ENCODE measurements around the gene PER2. TPM values are rescaled to one million over a fixed set of nuclear protein-coding genes. Genes with fewer than 3 reads are reported as not detected.

The PER2 gene
- total and polyA plus RNA-seq, 12 donors, result 1.3 to 11.4 (median 4.8) TPM

DNA sequence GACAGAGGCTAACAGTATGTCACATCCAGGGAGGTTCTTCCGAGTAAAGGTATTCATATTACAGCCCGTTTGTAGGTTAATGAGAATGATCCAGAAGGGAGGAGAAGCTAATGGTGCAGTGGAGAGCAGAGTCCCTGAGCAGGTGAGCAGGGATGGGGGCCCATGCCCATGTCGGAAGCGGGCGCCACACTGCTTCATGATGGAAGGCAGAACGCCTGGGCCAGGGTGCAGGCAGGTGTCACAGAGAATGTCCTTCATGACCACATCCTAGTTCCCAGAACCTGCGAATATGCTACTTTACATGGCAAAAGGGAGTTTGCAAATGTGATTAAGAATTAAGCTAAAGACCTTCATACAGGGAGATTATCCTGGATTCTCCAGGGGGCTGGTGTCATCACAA is 52.6 kb downstream of the PER2 start:
- H3K9me3 ChIP-seq (replicated peaks in 1 of 3), result no peaks in the 10 kb centered on the region
- no peak overlapping the region for H3K4me3 ChIP-seq
- intact Hi-C loops (cut with DNase I), result no loop called here
- no peak overlapping the region for H3K27ac ChIP-seq
- DNase-seq, result no peak
- TF ChIP-seq CTCF (IDR thresholded peaks at IDR 0.05), result no peak
- no peak for TF ChIP-seq POLR2A (IDR thresholded peaks at IDR 0.05)
- H3K36me3 ChIP-seq (replicated peaks in 1 of 2), result no peaks in the 10 kb centered on the region
- peaks cover 6% of the 10 kb centered on the region in 2 donors for H3K4me1 ChIP-seq (replicated peaks in 1 of 2)
- H3K27me3 ChIP-seq, result no peaks in the 10 kb centered on the region
- 87 to 95% (median 87%) methylated on average over 6 to 7 of the region's 7 CpGs for WGBS, 4 donors

GRCh38 chr2:238235331-238235732 is 53.1 kb downstream of the PER2 start:
- 35 to 47% (median 43%) methylated on average over 11 of the region's 11 CpGs for WGBS, 4 donors
- TF ChIP-seq CTCF (IDR thresholded peaks at IDR 0.05), result no peak
- TF ChIP-seq POLR2A (IDR thresholded peaks at IDR 0.05), result no peak
- intact Hi-C loops (cut with DNase I), result no loop called here
- no peak overlapping the region for H3K27ac ChIP-seq
- peaks cover 3 to 6% of the 10 kb centered on the region in 2 donors for H3K4me1 ChIP-seq (replicated peaks in 1 of 2)
- H3K4me3 ChIP-seq, result no peak overlapping the region
- H3K9me3 ChIP-seq (replicated peaks in 1 of 3), result no peaks in the 10 kb centered on the region
- no peaks in the 10 kb centered on the region for H3K27me3 ChIP-seq
- DNase-seq, result peak in 5 of 7 donors; percentile 45 to 76 (median 59)
- H3K36me3 ChIP-seq (replicated peaks in 1 of 2), result no peaks in the 10 kb centered on the region

DNA sequence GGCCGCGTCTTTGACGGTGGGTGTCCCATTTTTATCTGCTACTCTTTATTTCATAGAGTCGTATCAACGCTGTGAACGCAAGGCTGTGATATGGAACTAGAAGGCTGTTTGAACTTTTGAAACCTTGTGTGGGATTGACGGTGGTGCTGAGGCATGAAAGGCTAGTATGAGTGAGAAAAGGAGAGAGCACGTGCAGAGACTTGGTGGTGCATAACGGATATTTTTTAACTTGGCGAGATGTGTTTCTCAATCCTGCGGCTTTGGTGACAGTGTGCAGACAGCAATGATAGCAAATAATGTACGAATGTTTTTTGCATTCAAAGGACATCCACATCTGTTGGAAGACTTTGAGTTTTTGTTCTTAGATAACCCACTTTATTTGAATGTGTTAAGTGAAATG is 54.8 kb downstream of the PER2 start:
- no peak for TF ChIP-seq POLR2A (IDR thresholded peaks at IDR 0.05)
- no peak for TF ChIP-seq CTCF (IDR thresholded peaks at IDR 0.05)
- intact Hi-C loops (cut with DNase I), result no loop called here
- Histone ChIP-seq H3K9me3 (replicated peaks in 1 of 3) (no peaks in the 10 kb centered on the region), H3K36me3 (replicated peaks in 1 of 2) (no peaks in the 10 kb centered on the region), H3K4me1 (replicated peaks in 1 of 2) (peaks cover 0 to 6% of the 10 kb centered on the region in 2 donors), H3K27me3 (no peaks in the 10 kb centered on the region), H3K27ac (no peak overlapping the region), H3K4me3 (no peak overlapping the region)
- 77 to 91% (median 82%) methylated on average over 12 of the region's 12 CpGs for WGBS, 4 donors
- DNase-seq, result no peak

DNA sequence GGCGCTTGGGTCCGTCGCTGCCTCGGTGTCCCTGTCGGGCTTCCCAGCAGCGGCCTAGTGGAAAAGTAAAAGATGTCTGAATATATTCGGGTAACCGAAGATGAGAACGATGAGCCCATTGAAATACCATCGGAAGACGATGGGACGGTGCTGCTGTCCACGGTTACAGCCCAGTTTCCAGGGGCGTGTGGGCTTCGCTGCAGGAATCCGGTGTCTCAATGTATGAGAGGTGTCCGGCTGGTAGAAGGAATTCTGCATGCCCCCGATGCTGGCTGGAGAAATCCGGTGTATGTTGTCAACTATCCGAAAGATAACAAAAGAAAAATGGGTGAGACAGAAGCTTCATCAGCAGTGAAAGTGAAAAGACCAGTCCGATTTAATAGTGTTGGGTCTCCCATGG is 56.6 kb downstream of the PER2 start:
- intact Hi-C loops (cut with DNase I), result no loop called here
- Histone ChIP-seq H3K36me3 (replicated peaks in 1 of 2) (no peaks in the 10 kb centered on the region), H3K9me3 (replicated peaks in 1 of 3) (no peaks in the 10 kb centered on the region), H3K27me3 (no peaks in the 10 kb centered on the region), H3K27ac (no peak overlapping the region), H3K4me1 (replicated peaks in 1 of 2) (peaks cover 0 to 6% of the 10 kb centered on the region in 2 donors), H3K4me3 (peak overlapping the region in 1 of 4 donors; percentile 67)
- WGBS, 4 donors, result 47 to 63% (median 57%) methylated on average over 21 of the region's 21 CpGs
- TF ChIP-seq POLR2A (IDR thresholded peaks at IDR 0.05) (no peak), CTCF (IDR thresholded peaks at IDR 0.05) (no peak)
- DNase-seq, result no peak
